ENCODE results near the gene PLXDC2. TPM values are rescaled to one million over a fixed set of nuclear protein-coding genes. Genes with fewer than 3 reads are reported as not detected.

The PLXDC2 gene
- polyA plus RNA-seq, 2 of the 4 experiments (the other 2 are of a cell fraction), result 0.08 to 0.09 TPM

DNA sequence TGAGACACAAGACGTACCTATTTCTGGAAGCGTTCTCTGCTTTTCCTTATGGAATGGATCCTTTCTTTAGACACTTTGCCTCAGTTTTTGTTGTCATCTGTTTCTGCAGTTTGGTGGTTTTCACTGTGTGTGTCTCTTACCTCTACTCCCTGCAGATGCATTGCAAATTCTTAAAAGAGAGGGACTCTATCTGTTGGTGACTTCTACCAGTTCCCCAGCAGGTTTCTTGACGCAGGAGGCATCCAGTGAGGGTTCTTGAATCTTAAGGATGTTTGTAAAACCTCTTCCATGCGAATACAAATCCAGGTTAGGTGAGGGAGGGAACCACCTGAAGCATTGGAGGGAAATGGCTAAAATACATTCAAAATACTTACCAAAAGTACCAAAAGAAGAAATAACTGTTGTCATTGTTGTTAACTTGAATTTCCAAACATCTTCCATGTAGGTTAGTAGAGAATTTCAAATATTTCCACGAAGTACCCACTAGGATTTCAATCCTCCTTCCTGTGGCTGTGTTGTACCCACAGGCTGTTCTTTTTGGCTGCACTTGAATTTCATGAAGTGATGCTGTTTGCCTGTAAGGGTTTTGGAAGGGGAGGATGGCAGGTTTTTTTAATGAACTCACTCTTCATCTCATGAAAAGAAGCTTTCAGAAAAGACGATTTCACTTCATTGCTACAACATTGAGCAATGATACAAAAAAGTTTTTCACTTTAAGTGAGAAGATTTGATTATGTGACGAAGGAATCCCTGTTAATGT is 32.2 kb downstream of the PLXDC2 start:
- no peaks in the 10 kb centered on the region for H3K4me1 ChIP-seq
- H3K4me3 ChIP-seq, result no peak overlapping the region
- ChIA-PET POLR2A (no interaction called here), CTCF (no interaction called here)
- TF ChIP-seq, protein P1, sequence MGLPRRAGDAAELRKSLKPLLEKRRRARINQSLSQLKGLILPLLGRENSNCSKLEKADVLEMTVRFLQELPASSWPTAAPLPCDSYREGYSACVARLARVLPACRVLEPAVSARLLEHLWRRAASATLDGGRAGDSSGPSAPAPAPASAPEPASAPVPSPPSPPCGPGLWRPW (IDR thresholded peaks at IDR 0.05), result no peak
- TF ChIP-seq RARB (CRISPR knock-in tag; IDR thresholded peaks at IDR 0.05) (no peak), CEBPB (IDR thresholded peaks at IDR 0.05) (no peak), SMC3 (IDR thresholded peaks at IDR 0.05) (no peak)
- WGBS (ENCODE audit: missing lambda C conversion rate), result 13% methylated on average over 7 of the region's 7 CpGs
- ATAC-seq (no peak), FAIRE-seq (no peak), DNase-seq (ENCODE audit: low read depth in 1 of 2, low spot score in 1 of 2) (no peak)
- no peak overlapping the region for H3K27ac ChIP-seq
- H3K4me2 ChIP-seq, result no peak overlapping the region
- H3K9me3 ChIP-seq, result no peaks in the 10 kb centered on the region

DNA sequence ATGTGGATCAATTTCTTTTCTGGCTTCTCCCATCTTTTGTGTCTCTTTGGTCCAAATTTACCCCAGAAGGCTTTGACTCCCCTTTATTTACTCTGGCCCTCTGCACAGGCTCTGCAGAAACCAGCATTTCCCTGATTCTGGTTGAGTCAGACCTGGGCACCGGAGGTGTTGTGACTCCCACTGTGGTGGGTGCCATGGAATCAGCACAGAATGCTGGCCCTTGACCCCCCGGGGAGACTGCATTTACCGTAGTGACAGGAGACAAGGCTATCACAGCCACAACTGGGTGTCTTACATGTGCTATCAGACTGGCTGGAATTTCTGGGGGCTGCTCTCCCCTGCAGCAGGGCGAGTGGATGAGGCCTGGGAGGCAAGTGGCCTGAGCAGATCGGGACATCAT is 37.6 kb downstream of the PLXDC2 start:
- POLR2A ChIA-PET, result no interaction called here
- H3K4me1 ChIP-seq, result no peaks in the 10 kb centered on the region
- WGBS (ENCODE audit: missing lambda C conversion rate), result 5% methylated on average over 5 of the region's 5 CpGs
- TF ChIP-seq, protein P2, sequence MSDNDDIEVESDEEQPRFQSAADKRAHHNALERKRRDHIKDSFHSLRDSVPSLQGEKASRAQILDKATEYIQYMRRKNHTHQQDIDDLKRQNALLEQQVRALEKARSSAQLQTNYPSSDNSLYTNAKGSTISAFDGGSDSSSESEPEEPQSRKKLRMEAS (IDR thresholded peaks at IDR 0.05), result no peak
- TF ChIP-seq HOXA7 (CRISPR knock-in tag; IDR thresholded peaks at IDR 0.05) (no peak), SREBF2 (IDR thresholded peaks at IDR 0.05) (no peak), MAZ (IDR thresholded peaks at IDR 0.05; ENCODE audit: borderline replicate concordance, low read depth, low read length) (no peak), FOSB (CRISPR knock-in tag; IDR thresholded peaks at IDR 0.05) (no peak), HOXB5 (CRISPR knock-in tag; IDR thresholded peaks at IDR 0.05) (no peak), RFX5 (IDR thresholded peaks at IDR 0.05) (no peak), JUNB (IDR thresholded peaks at IDR 0.05) (no peak), NPAS2 (CRISPR knock-in tag; IDR thresholded peaks at IDR 0.05; ENCODE audit: borderline replicate concordance) (no peak), POLR2AphosphoS2 (conservative IDR thresholded peaks at IDR 0.05; ENCODE audit: low read length) (no peak), SMC3 (IDR thresholded peaks at IDR 0.05) (no peak), HOXB13 (CRISPR knock-in tag; IDR thresholded peaks at IDR 0.05; ENCODE audit: low read depth) (no peak), RAD21 (conservative IDR thresholded peaks at IDR 0.05 in 1 of 2, IDR thresholded peaks at IDR 0.05 in 1 of 2) (no peak), MYC (IDR thresholded peaks at IDR 0.05; ENCODE audit: borderline replicate concordance, low read length) (no peak), CEBPB (IDR thresholded peaks at IDR 0.05) (no peak), CHD2 (IDR thresholded peaks at IDR 0.05; ENCODE audit: low read length, partially characterized antibody) (no peak), NR3C1 (IDR thresholded peaks at IDR 0.05) (no peak), ZFP36 (IDR thresholded peaks at IDR 0.05; ENCODE audit: borderline replicate concordance, partially characterized antibody) (no peak)
- TF ChIP-seq, protein P3, sequence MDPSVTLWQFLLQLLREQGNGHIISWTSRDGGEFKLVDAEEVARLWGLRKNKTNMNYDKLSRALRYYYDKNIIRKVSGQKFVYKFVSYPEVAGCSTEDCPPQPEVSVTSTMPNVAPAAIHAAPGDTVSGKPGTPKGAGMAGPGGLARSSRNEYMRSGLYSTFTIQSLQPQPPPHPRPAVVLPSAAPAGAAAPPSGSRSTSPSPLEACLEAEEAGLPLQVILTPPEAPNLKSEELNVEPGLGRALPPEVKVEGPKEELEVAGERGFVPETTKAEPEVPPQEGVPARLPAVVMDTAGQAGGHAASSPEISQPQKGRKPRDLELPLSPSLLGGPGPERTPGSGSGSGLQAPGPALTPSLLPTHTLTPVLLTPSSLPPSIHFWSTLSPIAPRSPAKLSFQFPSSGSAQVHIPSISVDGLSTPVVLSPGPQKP (IDR thresholded peaks at IDR 0.05; ENCODE audit: low read depth, low read length), result no peak
- TF ChIP-seq, protein P4, sequence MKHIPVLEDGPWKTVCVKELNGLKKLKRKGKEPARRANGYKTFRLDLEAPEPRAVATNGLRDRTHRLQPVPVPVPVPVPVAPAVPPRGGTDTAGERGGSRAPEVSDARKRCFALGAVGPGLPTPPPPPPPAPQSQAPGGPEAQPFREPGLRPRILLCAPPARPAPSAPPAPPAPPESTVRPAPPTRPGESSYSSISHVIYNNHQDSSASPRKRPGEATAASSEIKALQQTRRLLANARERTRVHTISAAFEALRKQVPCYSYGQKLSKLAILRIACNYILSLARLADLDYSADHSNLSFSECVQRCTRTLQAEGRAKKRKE (CRISPR knock-in tag; IDR thresholded peaks at IDR 0.05; ENCODE audit: low read depth), result no peak
- H3K4me2 ChIP-seq, result no peak overlapping the region
- no peak for FAIRE-seq
- no peak overlapping the region for H3K27ac ChIP-seq
- CTCF ChIA-PET, result no interaction called here
- DNase-seq (ENCODE audit: low read depth in 1 of 2, low spot score in 1 of 2), result no peak
- H3K4me3 ChIP-seq, result no peak overlapping the region
- ATAC-seq, result no peak
- H3K9me3 ChIP-seq, result no peaks in the 10 kb centered on the region

DNA sequence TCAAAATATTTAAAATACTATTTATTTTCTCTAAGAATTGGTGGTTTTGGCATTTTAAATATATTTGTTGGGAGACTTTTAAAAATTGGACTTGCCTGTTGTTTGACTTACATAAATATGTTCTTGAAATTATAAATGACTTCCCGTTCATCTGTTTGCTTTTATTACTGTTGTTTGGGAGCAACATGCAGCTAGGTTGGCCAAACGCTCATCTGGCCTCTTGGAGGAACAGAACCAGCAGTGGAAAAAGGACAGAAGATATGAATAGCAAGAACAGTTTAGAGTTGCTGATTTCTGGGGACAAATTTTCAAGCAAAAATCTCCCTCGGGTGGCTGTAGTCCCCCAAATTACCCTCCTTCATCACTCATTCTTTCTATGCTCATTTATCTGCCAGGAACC is 41.6 kb downstream of the PLXDC2 start:
- 5% methylated on average over 3 of the region's 3 CpGs for whole genome bisulfite sequencing (ENCODE audit: missing lambda C conversion rate)
- TF ChIP-seq HDAC2 (IDR thresholded peaks at IDR 0.05), result no peak
- TF ChIP-seq NPAS2 (CRISPR knock-in tag; IDR thresholded peaks at IDR 0.05; ENCODE audit: borderline replicate concordance), result no peak
- no peak for TF ChIP-seq BHLHE40 (IDR thresholded peaks at IDR 0.05; ENCODE audit: low read depth, low read length)
- no peak for TF ChIP-seq RNF2 (IDR thresholded peaks at IDR 0.05; ENCODE audit: borderline replicate concordance, low read depth)
- no peak for TF ChIP-seq CBX8 (IDR thresholded peaks at IDR 0.05)
- no peak for TF ChIP-seq TFCP2L1 (CRISPR knock-in tag; IDR thresholded peaks at IDR 0.05)
- TF ChIP-seq RARB (CRISPR knock-in tag; IDR thresholded peaks at IDR 0.05), result no peak
- TF ChIP-seq RAD21 (conservative IDR thresholded peaks at IDR 0.05 in 1 of 2, IDR thresholded peaks at IDR 0.05 in 1 of 2), result no peak
- no peak for TF ChIP-seq ZFP36 (IDR thresholded peaks at IDR 0.05; ENCODE audit: borderline replicate concordance, partially characterized antibody)
- no peak for TF ChIP-seq PHF8 (IDR thresholded peaks at IDR 0.05; ENCODE audit: borderline replicate concordance, low read depth)
- TF ChIP-seq JUN (IDR thresholded peaks at IDR 0.05), result no peak
- TF ChIP-seq ZC3H11A (IDR thresholded peaks at IDR 0.05), result no peak
- TF ChIP-seq SREBF2 (IDR thresholded peaks at IDR 0.05), result no peak
- TF ChIP-seq, protein P5, sequence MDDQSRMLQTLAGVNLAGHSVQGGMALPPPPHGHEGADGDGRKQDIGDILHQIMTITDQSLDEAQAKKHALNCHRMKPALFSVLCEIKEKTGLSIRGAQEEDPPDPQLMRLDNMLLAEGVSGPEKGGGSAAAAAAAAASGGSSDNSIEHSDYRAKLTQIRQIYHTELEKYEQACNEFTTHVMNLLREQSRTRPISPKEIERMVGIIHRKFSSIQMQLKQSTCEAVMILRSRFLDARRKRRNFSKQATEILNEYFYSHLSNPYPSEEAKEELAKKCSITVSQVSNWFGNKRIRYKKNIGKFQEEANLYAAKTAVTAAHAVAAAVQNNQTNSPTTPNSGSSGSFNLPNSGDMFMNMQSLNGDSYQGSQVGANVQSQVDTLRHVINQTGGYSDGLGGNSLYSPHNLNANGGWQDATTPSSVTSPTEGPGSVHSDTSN (IDR thresholded peaks at IDR 0.05), result no peak
- TF ChIP-seq FOSL2 (IDR thresholded peaks at IDR 0.05), result no peak
- TF ChIP-seq FOSL2 (CRISPR knock-in tag; IDR thresholded peaks at IDR 0.05), result no peak
- no peak for TF ChIP-seq MAZ (IDR thresholded peaks at IDR 0.05; ENCODE audit: borderline replicate concordance, low read depth, low read length)

More for the DNA sequence above, 41.6 kb downstream of the PLXDC2 start:
- Histone ChIP-seq H3K9me3 (no peaks in the 10 kb centered on the region; the same call in 2 of the 3 replicates), H3K4me1 (no peaks in the 10 kb centered on the region), H3K4me2 (no peak overlapping the region), H3K4me3 (no peak overlapping the region), H3K27ac (no peak overlapping the region)
- ChIA-PET CTCF (no interaction called here), POLR2A (no interaction called here)
- DNase-seq (ENCODE audit: low read depth in 1 of 2, low spot score in 1 of 2) (no peak), ATAC-seq (no peak), FAIRE-seq (no peak)

All from A549 (cell line).